ENCODE measurements around the gene PUS7L. TPM values are rescaled to one million over a fixed set of nuclear protein-coding genes. Genes with fewer than 3 reads are reported as not detected.
A peak's percentile ranks its signal among the peaks of the same experiment; 100 is the strongest.
"Not testable (repeated sequence)": the region's sequence is repeated elsewhere in the genome, so short reads cannot be mapped to it uniquely, and the experiment has no call there.

Gene PUS7L
- total and polyA plus RNA-seq, 5 donors: 1.8 to 11.6 (median 8.9) TPM

DNA sequence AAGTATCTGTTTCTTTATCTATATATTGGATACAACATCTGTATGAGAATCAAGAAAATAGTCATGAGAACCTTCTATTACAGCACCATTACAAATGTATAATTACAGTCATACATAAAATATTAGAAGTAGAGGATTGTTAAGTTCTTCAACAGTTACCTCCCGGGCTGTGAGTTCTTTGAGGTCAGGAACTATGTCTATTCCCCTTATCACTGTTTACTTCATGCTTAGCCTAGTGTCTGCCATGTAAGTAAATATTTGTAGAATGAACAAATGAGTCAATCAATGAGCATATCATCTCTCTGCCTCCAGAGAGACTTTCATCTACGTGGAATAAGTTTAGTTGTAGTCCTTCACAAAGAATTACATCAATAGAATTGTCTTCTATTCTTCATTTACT, 47.2 kb downstream of the PUS7L start:
- intact Hi-C loops (cut with DNase I): no loop called here
- Histone ChIP-seq H3K4me3 (ENCODE audit: low read length) (no peak overlapping the region), H3K27me3 (ENCODE audit: control insufficient read depth, insufficient read depth) (no peaks in the 10 kb centered on the region), H3K4me1 (ENCODE audit: control insufficient read depth, insufficient read depth, low read length) (no peaks in the 10 kb centered on the region), H3K27ac (ENCODE audit: low read length) (no peak overlapping the region), H3K9me3 (ENCODE audit: control insufficient read depth, low read length) (no peaks in the 10 kb centered on the region)
- no peak for DNase-seq
- no peak for ATAC-seq
- WGBS: 56% methylated on average over 2 of the region's 2 CpGs

DNA sequence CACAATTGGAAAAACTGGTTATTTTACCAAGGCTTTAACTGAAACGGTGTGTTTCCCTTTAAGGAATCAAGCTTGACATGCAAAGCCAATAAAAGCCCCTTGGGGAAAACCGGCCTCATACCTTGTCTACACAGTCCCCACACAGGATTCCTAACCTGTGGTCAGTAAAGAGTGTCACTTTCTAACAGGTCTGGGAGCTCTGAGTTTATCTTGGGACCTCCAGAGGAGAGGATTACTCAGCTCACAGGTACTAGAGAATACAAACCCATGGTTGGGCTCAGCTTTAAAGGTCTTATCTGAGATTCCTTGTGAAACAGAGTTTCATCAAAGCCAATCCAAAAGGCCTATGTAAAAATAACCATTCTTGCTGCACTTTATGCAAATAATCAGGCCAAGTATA, 54.8 kb downstream of the PUS7L start:
- H3K4me1 ChIP-seq (ENCODE audit: control insufficient read depth, insufficient read depth, low read length); H3K4me3 ChIP-seq (ENCODE audit: low read length); intact Hi-C loops (cut with DNase I); H3K27ac ChIP-seq (ENCODE audit: low read length); ATAC-seq; H3K9me3 ChIP-seq (ENCODE audit: control insufficient read depth, low read length); H3K27me3 ChIP-seq (ENCODE audit: control insufficient read depth, insufficient read depth); DNase-seq: not testable (repeated sequence)
- 33% methylated on average over 2 of the region's 2 CpGs for WGBS

DNA sequence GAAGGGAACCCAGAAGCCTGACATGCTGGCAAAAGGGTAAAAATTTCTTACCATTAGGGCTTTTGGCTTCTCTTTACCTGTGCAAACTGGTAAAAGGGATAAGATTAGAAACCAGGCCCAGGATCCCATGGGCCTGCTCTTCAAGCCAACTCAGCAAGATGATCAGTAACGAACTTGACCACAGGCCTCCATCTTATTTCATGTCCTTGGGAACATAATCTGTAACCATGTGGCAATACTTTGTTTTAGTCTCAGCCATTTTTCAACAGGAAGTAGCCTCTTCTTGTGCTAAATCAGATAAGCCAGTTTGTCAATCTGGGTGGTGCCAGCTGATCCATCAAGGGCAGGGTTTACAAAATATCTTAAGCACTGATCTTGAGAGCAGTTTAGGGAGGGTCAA, 57.4 kb downstream of the PUS7L start:
- H3K27me3 ChIP-seq (ENCODE audit: control insufficient read depth, insufficient read depth); ATAC-seq; H3K4me1 ChIP-seq (ENCODE audit: control insufficient read depth, insufficient read depth, low read length); DNase-seq; intact Hi-C loops (cut with DNase I); H3K27ac ChIP-seq (ENCODE audit: low read length); H3K9me3 ChIP-seq (ENCODE audit: control insufficient read depth, low read length); H3K4me3 ChIP-seq (ENCODE audit: low read length): not testable (repeated sequence)
- WGBS: 81% methylated on average over 1 of the region's 1 CpG

DNA sequence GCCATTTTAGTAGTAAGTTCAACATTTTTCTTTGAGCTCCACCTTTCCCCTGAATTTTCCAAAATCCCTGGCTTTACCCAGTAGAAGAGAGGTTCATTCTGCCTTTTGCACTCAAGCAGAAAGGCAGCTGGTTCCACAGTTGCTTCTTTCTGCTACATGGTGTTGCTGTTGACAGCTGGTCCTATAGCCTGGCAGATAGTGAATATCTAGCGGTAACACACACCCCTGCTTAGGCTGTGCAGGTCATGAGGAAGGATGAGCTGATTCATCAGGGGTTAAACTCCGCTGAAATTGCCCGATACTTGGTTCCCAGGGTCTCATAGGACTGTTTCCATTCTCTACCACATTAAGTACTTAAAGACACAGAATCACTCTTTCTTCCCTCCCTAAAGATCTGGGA, 62.4 kb downstream of the PUS7L start:
- DNase-seq: no peak
- no peak for ATAC-seq
- Histone ChIP-seq H3K4me3 (ENCODE audit: low read length) (no peak overlapping the region), H3K27me3 (ENCODE audit: control insufficient read depth, insufficient read depth) (no peaks in the 10 kb centered on the region), H3K9me3 (ENCODE audit: control insufficient read depth, low read length) (no peaks in the 10 kb centered on the region), H3K27ac (ENCODE audit: low read length) (no peak overlapping the region), H3K4me1 (ENCODE audit: control insufficient read depth, insufficient read depth, low read length) (no peaks in the 10 kb centered on the region)
- WGBS: 21% methylated on average over 3 of the region's 3 CpGs
- intact Hi-C loops (cut with DNase I): no loop called here

DNA sequence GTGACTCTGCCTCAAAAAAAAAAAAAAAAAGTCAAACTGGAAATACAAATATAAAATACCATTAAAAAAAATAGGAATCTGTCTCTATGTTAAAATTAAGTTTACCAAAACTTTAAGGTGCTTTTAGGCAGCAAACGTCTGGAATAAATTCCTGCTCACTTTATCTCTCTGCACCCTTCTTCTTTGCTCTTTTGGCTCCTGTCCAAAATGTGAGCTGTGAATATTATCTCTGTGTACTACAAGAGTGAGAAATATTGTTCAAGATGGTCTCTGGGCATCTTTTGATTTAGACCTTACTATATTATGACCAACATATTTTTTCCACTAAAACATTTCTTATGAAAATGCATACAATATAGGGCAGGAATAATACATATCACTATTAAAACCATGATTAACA, 63.7 kb downstream of the PUS7L start:
- no peaks in the 10 kb centered on the region for H3K9me3 ChIP-seq (ENCODE audit: control insufficient read depth, low read length)
- intact Hi-C loops (cut with DNase I): no loop called here
- WGBS: 11% methylated on average over 1 of the region's 1 CpG
- ATAC-seq (no peak), DNase-seq (no peak)
- no peaks in the 10 kb centered on the region for H3K27me3 ChIP-seq (ENCODE audit: control insufficient read depth, insufficient read depth)
- no peaks in the 10 kb centered on the region for H3K4me1 ChIP-seq (ENCODE audit: control insufficient read depth, insufficient read depth, low read length)
- H3K4me3 ChIP-seq (ENCODE audit: low read length): no peak overlapping the region
- no peak overlapping the region for H3K27ac ChIP-seq (ENCODE audit: low read length)

DNA sequence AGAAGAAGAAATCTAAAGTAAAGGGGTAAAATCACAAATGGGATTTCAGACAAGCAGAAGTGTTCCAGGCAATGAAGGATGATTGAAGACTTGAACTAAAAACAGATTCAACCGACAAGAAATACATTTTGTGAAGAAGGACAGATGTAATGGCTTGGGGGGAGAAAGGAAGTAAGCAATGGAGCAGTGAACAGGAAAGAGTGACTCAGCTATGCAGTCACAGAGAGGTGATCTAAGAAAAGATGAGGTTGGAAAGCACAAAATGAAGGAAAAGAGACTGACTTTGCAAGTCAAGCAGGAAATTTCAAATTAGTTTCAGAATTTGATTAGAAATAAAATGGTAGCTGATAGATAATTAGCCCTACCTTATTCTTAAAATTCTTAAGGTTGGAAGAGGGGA, 66.5 kb downstream of the PUS7L start:
- Histone ChIP-seq H3K4me3 (ENCODE audit: low read length) (no peak overlapping the region), H3K9me3 (ENCODE audit: control insufficient read depth, low read length) (no peaks in the 10 kb centered on the region), H3K27me3 (ENCODE audit: control insufficient read depth, insufficient read depth) (no peaks in the 10 kb centered on the region), H3K27ac (ENCODE audit: low read length) (no peak overlapping the region), H3K4me1 (ENCODE audit: control insufficient read depth, insufficient read depth, low read length) (no peaks in the 10 kb centered on the region)
- intact Hi-C loops (cut with DNase I): no loop called here
- ATAC-seq: no peak
- DNase-seq: no peak
- WGBS: 33% methylated on average over 1 of the region's 1 CpG

DNA sequence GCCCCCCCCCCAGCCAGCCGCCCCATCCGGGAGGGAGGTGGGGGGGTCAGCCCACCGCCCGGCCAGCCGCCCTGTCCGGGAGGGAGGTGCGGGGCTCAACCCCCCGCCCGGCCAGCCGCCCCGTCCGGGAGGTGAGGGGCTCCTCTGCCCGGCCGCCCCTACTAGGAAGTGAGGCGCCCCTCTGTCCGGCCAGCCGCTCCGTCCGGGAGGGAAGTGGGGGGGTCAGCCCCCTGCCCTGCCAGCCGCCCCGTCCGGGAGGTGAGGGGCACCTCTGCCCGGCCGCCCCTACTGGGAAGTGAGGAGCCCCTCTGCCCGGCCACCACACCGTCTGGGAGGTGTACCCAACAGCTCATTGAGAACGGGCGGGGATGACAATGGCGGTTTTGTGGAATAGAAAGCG, 73.1 kb downstream of the PUS7L start:
- H3K9me3 ChIP-seq (ENCODE audit: control insufficient read depth, low read length); H3K27me3 ChIP-seq (ENCODE audit: control insufficient read depth, insufficient read depth); ATAC-seq; H3K27ac ChIP-seq (ENCODE audit: low read length); H3K4me1 ChIP-seq (ENCODE audit: control insufficient read depth, insufficient read depth, low read length); H3K4me3 ChIP-seq (ENCODE audit: low read length); intact Hi-C loops (cut with DNase I): not testable (repeated sequence)
- WGBS: 98% methylated on average over 29 of the region's 30 CpGs
- DNase-seq: peak in 1 of 3 donors; percentile 11

DNA sequence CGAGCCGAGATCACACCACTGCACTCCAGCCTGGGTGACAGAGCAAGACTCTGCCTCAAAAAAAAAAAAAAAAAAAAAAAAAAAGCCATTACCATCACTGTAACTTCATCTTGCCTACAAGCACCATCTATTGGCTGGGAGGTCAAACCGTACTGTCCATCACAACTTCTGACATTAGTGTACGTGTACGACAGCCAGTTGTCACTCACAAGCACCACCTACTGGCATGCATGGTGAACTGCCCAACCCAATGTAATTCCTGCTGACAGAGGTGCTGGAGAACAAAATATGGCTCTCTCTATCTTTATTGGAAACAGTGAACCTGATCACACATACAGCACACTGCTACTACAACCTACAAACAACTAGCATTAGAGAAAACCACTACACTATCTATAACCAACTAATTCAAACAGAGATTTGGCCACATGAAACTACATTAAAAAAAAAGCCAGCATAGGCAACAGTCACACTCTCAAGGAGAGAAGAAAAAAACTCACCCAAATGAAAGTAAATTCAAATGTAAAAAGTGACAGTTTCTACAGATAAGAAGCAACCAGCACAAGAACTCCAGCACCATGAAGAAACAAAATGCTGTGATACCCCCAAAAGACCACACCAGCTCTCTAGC, 82.3 kb downstream of the PUS7L start:
- H3K4me3 ChIP-seq (ENCODE audit: low read length): no peak overlapping the region
- no peaks in the 10 kb centered on the region for H3K4me1 ChIP-seq (ENCODE audit: control insufficient read depth, insufficient read depth, low read length)
- no peaks in the 10 kb centered on the region for H3K9me3 ChIP-seq (ENCODE audit: control insufficient read depth, low read length)
- no peak overlapping the region for H3K27ac ChIP-seq (ENCODE audit: low read length)
- ATAC-seq: no peak
- DNase-seq: no peak
- 67% methylated on average over 5 of the region's 5 CpGs for WGBS
- no peaks in the 10 kb centered on the region for H3K27me3 ChIP-seq (ENCODE audit: control insufficient read depth, insufficient read depth)
- intact Hi-C loops (cut with DNase I): no loop called here

DNA sequence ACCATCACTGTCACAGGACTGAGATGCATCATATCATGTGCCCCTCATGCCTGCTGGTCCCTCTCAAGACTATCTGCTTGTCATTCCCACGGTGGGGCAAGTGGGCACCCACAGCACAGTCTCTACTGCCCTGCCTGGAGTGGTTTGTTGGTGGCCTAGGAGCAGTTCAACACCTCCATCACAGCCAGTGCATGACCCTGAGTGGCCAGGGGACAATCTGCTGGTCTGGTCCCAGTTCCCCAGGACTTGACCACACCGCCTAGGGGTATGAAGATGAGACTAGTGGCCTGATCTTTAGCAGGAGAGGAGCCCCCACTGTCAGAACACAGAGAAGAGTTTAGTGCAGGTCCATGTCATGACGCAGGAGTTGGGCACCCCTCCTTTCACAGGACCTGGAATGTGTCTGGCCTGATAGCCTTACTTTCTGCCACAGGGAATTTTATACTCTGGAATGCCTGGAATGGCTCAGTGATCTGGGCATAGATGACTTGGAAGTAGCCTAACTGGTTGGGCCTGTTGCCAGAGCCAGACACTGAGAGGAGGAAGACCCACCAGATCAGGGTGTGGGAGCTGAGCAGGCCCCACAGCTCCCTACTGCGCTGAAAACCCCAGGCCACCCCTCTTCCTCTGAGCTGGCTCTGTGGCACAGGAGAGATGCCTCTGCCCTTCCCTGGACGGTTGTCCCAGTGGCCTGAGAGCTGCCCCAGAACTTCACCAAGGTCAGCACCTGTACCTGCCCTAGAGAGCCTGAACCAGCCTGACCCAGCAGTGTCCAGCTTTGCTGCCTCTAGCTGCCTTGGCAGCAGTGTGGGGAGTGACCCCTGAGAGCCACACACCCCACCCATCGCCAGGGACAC, 83.3 kb downstream of the PUS7L start:
- H3K27ac ChIP-seq (ENCODE audit: low read length): no peak overlapping the region
- intact Hi-C loops (cut with DNase I): no loop called here
- no peaks in the 10 kb centered on the region for H3K4me1 ChIP-seq (ENCODE audit: control insufficient read depth, insufficient read depth, low read length)
- DNase-seq (no peak), ATAC-seq (no peak)
- H3K27me3 ChIP-seq (ENCODE audit: control insufficient read depth, insufficient read depth): no peaks in the 10 kb centered on the region
- no peak overlapping the region for H3K4me3 ChIP-seq (ENCODE audit: low read length)
- H3K9me3 ChIP-seq (ENCODE audit: control insufficient read depth, low read length): no peaks in the 10 kb centered on the region
- WGBS: 65% methylated on average over 6 of the region's 6 CpGs

DNA sequence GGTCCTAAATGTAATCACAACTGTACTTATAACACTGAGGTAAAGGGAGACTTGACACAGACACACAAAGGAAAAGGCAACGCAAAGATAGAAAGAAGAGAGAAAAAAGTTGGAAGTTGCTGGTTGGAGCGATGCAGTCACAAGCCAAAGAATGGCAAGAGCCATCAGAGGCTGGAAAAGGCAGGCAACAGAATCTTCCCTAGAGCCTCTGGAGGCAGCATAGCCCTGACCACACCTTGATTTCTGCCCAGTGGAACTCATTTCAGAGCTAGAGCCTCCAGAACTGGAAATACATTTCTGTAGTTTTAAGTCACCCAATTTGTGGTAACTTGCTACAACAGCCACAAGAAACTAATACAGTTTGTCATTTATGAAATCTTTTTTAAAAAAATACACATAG, 89.2 kb downstream of the PUS7L start:
- WGBS: 88% methylated on average over 2 of the region's 2 CpGs
- DNase-seq: no peak
- Histone ChIP-seq H3K9me3 (ENCODE audit: control insufficient read depth, low read length) (no peaks in the 10 kb centered on the region), H3K27me3 (ENCODE audit: control insufficient read depth, insufficient read depth) (no peaks in the 10 kb centered on the region), H3K27ac (ENCODE audit: low read length) (no peak overlapping the region), H3K4me3 (ENCODE audit: low read length) (no peak overlapping the region), H3K4me1 (ENCODE audit: control insufficient read depth, insufficient read depth, low read length) (no peaks in the 10 kb centered on the region)
- ATAC-seq: no peak
- intact Hi-C loops (cut with DNase I): no loop called here
